GM18909 (cell line): ENCODE measurements around the gene SMC4.

ENCODE experiments used
- ATAC-seq: cut with Tn5 transposase; IDR thresholded peaks from one replicate; pipeline ENCODE4 v1.9.1; 2021; ENCODE audit warnings: mild to moderate bottlenecking; ENCODE audit not compliant: unreplicated experiment, poor library complexity

Gene SMC4

DNA sequence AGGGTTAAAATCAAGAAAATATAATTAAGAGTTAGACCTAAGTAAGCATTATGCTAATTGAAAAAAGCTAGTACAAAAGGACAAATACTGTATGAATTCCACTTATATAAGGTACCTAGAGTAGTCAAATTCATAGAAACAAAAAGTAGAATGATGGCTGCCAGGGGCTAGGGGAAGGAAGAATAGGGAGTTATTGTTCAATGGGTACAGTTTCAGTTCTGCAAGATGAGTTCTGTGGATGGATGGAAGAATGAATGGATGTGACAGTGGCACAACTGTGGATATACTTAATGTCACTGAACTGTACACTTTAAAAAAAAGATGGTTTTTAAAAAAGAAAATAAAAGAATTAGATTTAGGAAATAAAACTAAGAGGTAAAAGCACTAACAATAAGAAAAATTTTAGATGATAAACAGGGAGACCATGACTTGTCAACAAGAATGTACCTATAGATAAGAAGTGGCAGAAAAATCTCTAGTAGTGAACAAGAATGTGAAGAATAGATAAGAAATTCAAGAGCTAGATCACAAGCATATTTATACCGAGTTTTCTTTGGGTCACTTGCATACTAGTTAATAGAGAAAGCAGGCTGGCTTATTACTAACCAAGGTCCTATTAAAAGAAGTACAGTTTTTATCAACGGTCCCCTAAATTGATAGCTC lies 6.0 kb upstream of the SMC4 start:
- no peak for ATAC-seq

DNA sequence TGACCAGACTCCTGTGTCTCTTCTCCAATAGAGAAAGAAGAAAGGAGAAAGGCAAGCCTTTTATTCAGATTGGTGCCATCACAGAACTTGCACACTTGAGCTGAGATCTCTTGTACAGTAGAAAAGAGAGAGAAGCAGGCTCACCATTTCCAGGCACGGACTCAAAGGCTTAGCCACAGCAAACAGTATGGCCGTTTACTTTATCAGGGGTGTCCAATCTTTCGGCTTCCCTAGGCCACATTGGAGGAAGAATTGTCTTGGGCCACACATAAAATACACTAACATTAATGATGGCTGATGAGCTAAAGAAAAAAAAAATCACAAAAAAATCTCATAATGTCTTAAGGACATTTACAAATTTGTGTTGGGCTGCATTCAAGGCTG lies 5.4 kb upstream of the SMC4 start:
- ATAC-seq: no peak

DNA sequence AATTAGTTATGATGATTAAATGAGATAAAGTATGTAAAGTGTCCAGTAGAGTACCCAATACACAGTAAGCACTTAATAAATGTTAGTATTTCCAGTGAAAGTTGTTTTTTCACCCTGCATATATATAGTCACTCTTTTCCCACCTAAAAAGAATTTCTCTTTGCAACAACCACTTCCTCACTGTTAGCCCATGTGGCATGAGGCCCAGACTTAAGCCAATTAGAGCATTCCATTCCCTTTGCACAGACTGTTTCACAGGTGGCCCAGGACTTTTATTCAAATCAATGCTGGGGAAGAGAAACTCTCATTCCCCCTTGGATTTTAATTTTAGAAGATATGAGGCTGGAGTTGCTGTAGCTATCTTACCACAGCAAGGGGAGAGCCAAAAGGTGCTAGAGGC lies 4.2 kb upstream of the SMC4 start:
- no peak for ATAC-seq

DNA sequence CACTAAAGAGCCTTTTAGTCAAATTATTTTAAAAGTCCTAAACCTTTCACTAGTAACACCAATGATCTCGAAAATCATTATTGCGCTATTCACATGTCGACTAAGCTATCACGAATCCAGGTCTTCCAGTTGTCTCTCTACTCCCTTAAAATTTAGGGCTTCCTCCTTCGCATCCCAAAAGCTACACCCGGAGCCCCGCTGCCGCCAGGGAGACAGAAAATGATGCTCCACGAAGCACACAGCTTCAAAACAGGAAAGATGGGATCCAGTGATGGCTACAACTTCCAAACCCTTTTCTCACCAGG lies 678 bp upstream of the SMC4 start:
- peak; percentile 8 for ATAC-seq

- ATAC-seq: peak; percentile 14
These were observed 716 bp downstream of the SMC4 start for GRCh38 chr3:160400030-160400701.

DNA sequence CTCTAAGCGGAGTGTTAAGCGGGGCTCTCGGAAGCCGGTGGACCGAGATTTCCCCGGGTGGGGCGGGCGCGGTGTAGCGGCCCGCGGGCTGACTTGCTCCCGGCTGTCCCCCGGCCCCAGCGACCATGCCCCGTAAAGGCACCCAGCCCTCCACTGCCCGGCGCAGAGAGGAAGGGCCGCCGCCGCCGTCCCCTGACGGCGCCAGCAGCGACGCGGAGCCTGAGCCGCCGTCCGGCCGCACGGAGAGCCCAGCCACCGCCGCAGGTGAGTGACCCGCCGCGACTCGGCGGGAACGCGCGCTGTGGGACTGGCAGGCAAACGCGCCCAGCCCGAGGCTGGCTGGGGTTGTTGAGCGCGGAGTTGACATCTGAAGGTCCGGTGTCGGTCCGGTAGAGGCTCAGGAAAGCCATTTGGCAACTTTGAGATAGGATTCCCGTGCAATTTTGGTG lies 1.3 kb downstream of the SMC4 start:
- ATAC-seq: peak; percentile 13

DNA sequence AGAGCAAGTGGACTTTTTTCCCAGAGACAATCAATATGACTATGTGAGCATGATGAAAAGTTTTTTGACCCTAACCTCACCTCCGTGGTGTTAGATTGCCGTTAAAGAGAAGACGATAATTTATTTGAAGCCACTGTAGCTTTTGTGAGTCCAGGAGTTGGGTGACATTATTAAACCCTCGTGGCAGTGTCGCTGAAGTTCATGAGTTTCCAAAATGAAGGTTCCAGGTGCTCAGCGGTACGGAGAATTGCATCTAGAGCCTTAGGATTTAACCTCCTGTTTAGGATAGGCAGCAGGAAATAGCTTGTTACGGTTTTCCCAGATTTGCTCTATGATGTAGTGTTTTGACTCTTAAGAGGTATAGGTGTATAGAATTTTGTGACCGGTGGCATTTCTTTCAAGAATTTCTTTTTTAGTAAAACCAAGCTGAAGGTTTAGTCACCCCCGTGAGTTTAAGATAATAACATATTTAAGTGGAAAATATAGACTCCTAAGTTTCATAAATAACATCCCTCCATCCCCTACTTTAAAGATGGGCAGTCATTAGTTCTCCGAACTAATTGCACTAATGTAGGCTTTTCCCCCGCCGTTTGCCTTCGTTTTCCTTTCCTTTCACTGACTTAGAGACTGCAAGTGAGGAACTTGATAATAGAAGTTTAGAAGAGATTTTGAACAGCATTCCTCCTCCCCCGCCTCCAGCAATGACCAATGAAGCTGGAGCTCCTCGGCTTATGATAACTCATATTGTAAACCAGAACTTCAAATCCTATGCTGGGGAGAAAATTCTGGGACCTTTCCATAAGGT lies 2.0 kb downstream of the SMC4 start:
- no peak for ATAC-seq

DNA sequence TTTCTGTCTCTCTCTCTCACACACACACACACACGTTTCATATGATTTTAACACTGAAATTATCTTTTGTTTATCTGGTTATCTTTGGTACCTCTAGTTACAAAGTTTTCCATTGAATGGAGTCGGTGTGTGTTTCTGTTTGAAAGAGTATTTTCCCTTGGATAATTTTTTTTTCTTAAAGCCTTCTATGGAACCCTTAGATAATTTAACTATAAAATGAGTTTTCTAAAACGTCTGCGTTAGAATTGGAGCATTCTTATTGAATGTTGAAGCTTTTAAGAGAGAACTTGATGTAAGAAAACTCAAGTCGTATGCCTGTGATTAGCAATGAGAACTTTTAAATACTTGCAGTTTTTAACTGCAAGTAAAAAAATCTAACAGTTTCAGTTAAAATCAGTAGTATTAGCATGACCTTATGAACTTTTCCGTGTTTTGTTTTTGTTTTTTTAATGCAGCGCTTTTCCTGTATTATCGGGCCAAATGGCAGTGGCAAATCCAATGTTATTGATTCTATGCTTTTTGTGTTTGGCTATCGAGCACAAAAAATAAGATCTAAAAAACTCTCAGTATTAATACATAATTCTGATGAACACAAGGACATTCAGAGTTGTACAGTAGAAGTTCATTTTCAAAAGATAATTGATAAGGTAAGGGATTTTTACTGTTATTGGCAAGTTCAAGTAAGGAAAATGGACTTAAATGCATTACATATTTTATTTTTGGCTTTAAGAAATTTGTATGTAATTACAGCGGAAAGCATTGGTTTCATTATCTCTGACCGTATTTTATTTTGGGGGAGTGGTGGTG lies 3.0 kb downstream of the SMC4 start:
- no peak for ATAC-seq

DNA sequence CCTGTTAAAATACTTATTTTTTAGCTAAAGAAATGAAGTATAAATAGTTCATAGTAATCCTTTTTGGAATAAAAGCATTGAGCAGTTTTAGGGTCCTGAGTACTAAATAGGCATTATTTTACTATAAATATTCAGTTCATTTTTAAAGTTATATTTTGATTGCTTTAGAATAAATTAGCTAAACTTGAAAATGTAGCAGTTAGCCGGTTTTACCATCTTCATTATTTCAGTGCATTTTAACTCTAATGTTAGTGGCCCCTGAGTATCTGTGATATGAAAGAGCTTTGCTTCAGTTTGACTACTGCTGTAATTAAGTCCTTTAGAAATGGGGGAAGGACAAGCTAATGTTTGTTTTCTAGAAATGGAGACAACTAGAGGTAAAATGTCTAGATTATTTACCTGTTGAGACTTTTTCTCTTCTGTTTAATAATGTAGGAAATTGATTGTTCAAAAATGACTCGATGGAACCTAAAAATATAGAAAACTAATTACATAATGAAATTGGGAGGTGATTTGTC lies 3.6 kb downstream of the SMC4 start:
- no peak for ATAC-seq

DNA sequence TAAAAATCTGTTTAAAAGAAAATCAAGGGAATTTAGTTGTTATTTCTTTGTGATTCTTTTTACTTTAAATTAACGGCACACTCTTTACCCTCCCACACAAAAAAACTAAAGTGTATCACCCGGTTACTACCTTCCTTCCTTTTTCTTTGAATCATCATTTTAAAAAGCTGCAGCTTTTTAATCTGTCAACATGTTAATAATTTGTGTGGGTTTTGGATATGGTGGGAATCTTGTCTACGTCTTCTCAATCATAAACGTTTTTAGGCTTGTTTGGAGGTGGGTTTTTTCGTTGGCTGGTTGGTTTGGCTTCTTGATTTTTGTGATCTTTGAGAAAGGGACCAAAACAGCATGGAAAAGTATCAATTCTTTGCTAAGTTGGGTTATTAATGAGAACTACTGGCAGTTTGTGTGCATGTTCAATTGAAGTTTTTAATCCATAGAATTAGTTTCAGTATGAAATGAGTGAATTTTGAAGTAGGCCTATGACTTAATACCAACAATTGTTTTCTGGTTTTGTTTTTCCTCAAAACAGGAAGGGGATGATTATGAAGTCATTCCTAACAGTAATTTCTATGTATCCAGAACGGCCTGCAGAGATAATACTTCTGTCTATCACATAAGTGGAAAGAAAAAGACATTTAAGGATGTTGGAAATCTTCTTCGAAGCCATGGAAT lies 4.5 kb downstream of the SMC4 start:
- ATAC-seq: no peak

- ATAC-seq: no peak
These were observed 10.6 kb downstream of the SMC4 start for GRCh38 chr3:160409812-160410610.

GRCh38 chr3:160412477-160412876 lies 13.0 kb downstream of the SMC4 start:
- no peak for ATAC-seq

DNA sequence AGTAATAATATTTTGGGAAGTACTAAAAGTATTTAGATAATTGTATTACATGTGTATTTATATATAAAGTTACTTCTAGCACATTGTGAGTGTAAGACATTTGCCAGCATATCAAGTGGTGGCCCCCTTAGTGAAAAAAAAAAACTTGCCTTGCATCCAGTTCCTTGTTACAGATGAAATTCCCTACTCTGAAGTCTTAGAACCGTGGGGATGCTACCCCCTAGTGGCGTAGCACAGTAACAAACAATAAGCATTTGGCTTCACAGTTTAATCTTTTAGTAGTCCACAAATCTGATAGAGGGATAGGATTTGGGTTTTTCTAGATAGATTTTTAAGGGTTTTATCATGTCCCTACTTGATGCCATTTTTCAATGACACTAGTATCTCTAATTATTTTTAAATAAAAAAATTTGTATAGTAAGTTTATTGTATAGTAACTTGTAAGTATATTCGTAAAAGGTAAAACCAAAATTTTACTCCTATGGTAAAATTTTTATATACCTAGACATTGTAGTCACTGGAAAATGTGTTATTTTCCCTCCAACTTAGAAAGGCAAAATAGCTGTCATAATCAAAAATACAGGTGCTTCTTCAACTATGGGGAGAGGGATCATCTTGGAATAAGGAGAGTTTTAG lies 14.3 kb downstream of the SMC4 start:
- ATAC-seq: peak; percentile 77

DNA sequence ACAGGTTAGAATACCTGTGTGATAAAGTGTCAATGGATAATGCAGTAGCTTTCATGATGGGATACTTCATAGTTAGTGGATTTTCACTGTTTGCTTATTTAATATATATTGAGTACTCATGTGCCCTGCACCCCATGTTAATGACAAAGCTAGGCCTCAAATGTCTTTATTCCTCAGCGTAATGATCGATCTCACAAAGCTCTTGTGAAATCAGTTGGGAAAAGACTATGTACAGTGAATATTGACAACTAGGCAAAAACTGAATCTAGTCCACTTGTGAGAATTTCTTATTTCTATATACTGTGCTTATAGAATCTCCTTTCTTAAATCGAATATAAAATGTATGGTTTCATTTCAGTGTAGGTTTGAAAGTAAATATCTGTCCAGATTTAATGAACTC lies 17.9 kb downstream of the SMC4 start:
- ATAC-seq: no peak

- no peak for ATAC-seq
These were observed 28.5 kb downstream of the SMC4 start for GRCh38 chr3:160427832-160428424.

DNA sequence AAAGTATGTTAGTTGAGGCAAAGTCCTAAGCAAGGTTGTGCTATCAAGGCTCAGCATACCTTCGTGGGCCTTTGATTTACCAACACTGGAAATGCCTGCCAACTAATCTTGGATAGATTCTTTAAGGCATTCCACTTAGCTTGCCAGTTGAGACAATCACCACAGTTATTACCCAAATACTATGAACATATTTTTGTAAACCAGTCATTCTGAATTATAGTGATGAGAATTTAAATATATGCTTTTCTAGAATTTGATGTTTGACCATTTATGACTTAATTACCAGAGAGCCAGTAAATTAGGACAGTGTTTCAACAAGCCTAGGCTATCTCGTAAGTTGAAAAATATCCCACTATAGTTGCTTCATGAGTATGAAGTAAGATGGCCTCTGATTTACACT lies 34.6 kb downstream of the SMC4 start:
- no peak for ATAC-seq

- no peak for ATAC-seq
These were observed 35.6 kb downstream of the SMC4 start for GRCh38 chr3:160435095-160435494.

- ATAC-seq: no peak
These were observed 36.3 kb downstream of the SMC4 start for GRCh38 chr3:160435747-160436146.
